K562 treated with DMSO at 1 percent for 12 hours (cell line): ENCODE measurements around the gene ATP5PD. TPM values are rescaled to one million over a fixed set of nuclear protein-coding genes. Genes with fewer than 3 reads are reported as not detected.

Source experiments
- total RNA-seq: library from RNA; unstranded; fragments of 300-600 nt; gene quantifications from 2 replicates; pipeline ENCODE4 v1.2.3, GENCODE V29; 2022; ENCODE audit not compliant: insufficient read depth

ATP5PD gene
- 403 and 525 TPM in 2 replicates for total RNA-seq

DNA sequence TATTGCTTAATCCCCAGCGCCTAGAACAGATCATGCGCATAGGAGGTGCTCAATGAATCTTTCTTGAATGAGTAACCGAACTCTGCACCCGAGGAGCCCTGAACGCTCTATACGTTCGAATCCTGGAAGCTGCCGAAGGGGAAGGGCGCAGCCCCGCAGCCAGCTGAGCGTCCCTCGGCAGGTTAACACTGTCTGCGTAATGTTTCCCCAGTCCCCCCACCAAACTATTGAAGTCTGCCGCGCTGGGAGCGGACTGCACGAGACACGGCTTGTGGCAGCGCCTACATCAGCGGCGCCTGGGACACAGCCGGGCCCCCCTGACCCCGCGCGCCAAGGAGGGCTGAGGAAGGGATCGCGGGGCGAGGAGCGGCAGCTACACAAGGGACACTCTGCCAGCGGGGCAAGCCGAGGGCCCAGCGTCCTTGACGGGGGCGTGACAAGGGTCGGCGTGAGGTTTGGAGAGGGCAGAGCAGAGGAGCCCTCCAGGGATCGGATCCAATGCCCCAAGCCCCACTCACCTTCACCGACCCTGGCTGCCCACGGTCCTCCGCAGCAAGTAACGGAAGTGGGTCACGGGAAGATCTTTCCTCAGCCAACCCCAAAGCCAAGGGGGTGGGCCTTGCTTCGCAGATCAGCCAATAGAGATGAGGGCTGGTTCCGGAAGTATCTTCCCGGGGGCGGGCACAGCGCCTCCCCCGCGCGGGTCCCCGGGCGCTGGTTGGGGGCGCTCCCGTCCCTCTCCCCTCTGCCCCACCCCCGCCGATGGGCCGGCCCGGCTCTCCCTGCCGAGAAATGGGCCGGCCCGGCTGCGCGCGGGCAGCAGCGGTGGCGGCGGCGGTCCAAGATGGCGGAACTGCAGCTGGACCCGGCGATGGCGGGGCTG is at the start of gene ATP5PD, which contains the start of gene KCTD2:
TSS of gene ATP5PD (minus strand) at position 563 of the 883 bp plus-strand sequence. CDS start 4,319 bp downstream, outside the sequence.
TSS of gene KCTD2 (plus strand) at position 819 of the 883 bp plus-strand sequence. CDS start at position 845, 26 bp downstream.

DNA sequence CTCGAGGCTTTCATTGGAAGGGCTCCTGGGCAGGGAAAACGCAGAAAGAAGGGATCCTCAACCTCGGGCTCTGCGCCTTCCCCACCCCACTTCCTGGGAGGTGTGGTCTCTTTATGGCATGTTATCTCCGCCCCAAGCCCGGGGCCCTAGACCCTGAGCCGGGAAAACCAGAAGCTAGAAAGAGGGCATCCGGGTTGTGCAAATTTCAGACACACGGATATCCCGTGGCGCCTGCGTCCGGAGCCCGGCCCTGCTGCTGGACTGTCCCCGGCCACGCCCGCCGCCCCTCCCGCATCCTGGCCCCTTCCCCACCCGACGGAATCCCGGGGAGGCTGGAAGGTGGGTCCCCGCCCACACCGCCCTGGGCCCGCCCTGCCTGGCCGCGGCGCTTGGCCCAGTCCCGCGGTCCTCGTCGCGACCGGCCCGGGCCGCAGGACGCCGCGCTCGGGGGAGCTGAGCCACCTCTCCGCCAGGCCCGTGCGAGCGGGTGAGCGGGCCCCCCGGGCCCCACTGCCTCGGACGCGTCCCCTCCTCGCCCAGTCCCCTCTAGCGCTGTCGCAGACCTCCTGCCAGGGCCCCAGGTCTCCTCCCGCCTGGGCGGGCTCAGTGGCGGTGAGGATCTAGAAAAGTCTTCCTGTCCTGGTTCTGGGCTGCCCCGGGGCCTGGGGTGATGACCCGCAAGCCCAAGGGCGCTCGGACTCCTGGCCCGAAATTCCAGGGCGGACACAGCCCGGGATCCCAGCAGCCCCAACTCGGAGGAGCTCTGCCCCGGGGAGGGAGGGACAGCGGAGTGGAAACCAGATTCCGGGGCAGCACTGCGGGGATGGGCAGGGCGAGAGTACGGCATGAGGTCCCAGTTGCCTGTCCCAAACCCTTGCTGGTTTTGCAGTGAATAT is 41.0 kb upstream of the ATP5PD start, which contains the start of gene SLC16A5:
TSS of gene SLC16A5 (plus strand) at position 397 of the 896 bp plus-strand sequence. CDS start 5,683 bp downstream, outside the sequence.

DNA sequence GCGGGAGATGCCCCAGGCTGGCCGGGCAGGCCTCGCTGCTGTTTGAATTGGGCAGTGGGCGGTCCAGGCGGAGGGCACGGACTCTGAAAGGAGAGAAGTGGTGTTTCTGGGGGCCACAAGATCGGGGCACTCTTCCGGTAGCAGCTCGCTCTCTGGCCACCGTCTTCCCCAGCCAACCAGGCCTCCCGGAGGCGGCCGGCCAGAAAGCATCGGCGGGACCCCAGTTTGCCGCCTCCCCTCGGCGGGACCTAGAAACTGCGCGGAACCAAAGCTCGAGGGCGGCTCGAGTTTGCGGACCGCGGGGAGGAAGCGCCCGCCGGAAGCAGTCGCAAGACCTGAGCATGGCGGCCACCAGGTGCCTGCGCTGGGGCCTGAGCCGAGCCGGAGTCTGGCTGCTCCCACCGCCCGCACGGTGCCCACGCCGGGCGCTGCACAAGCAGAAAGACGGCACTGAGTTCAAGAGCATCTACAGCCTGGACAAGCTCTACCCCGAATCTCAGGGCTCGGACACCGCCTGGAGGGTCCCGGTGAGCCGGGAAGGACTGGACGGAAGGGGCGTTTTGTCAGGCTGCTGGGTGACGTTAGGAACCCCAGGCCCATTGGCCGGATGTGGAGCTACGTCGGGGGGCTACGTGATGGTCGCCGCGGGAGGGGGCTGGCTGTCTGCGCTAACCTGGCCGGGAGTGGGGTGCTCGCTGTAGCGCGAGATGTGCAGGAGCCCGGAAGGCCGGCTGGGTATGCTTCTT is 34.2 kb downstream of the ATP5PD start, which contains the start of gene MRPL58:
TSS of gene MRPL58 (plus strand) at position 325 of the 746 bp plus-strand sequence. CDS start at position 342, 17 bp downstream.

Other genes with a start within 250 kb of the ATP5PD start
- gene GRIN2C, start 187.1 kb downstream of the ATP5PD start, total RNA-seq, result 0.36 and 0.42 TPM in 2 replicates
- gene FDXR, start 174.0 kb downstream of the ATP5PD start, total RNA-seq, result 61.2 and 87.6 TPM in 2 replicates
- 0.78 TPM in 1 of 2 replicates, not detected in the other for gene FADS6, start 153.3 kb downstream of the ATP5PD start, total RNA-seq
- 0.86 and 1.2 TPM in 2 replicates for gene USH1G, start 123.7 kb downstream of the ATP5PD start, total RNA-seq
- 0.31 and 0.40 TPM in 2 replicates for gene OTOP2, start 122.7 kb downstream of the ATP5PD start, total RNA-seq
- not detected in 2 replicates for gene OTOP3, start 111.1 kb downstream of the ATP5PD start, total RNA-seq
- 5.2 and 5.4 TPM in 2 replicates for gene HID1, start 74.2 kb downstream of the ATP5PD start, total RNA-seq
- gene CDR2L, start 59.3 kb downstream of the ATP5PD start, total RNA-seq, result 10.4 and 14.9 TPM in 2 replicates
- gene MRPL58, start 34.3 kb downstream of the ATP5PD start, total RNA-seq, result 57.3 and 66.7 TPM in 2 replicates
- gene KCTD2, start 256 bp upstream of the ATP5PD start, total RNA-seq, result 21.3 and 36.3 TPM in 2 replicates
- 3.1 and 5.8 TPM in 2 replicates for gene SLC16A5, start 41.0 kb upstream of the ATP5PD start, total RNA-seq
- gene ARMC7, start 63.0 kb upstream of the ATP5PD start, total RNA-seq, result 27.7 and 30.8 TPM in 2 replicates
- 45.6 and 55.6 TPM in 2 replicates for gene NT5C, start 84.8 kb upstream of the ATP5PD start, total RNA-seq
- gene JPT1, start 107.5 kb upstream of the ATP5PD start, total RNA-seq, result 109 and 120 TPM in 2 replicates
- 150 and 159 TPM in 2 replicates for gene SUMO2, start 136.0 kb upstream of the ATP5PD start, total RNA-seq
- 67.7 and 89.9 TPM in 2 replicates for gene NUP85, start 158.7 kb upstream of the ATP5PD start, total RNA-seq
- gene GGA3, start 214.6 kb upstream of the ATP5PD start, total RNA-seq, result 27.0 and 59.2 TPM in 2 replicates
- gene MRPS7, start 214.9 kb upstream of the ATP5PD start, total RNA-seq, result 49.9 and 63.4 TPM in 2 replicates
- 56.2 and 62.1 TPM in 2 replicates for gene MIF4GD, start 224.3 kb upstream of the ATP5PD start, total RNA-seq
- gene SLC25A19, start 242.5 kb upstream of the ATP5PD start, total RNA-seq, result 23.4 and 29.5 TPM in 2 replicates